PC-9 (cell line): ENCODE measurements around the gene PTPRD. TPM values are rescaled to one million over a fixed set of nuclear protein-coding genes. Genes with fewer than 3 reads are reported as not detected.

Experiments used
- BruUV-seq: library from RNA; stranded (reverse); fragments of 400-500 nt; replicated peaks from 2 replicates; lab custom pipeline; 2021; lab: Mats Ljungman, UMichigan
- CTCF ChIA-PET: fragments of 300-600 bp; sonication (Branson Sonifier 250); formaldehyde crosslinking; loops from one replicate; lab custom pipeline; 2022; ENCODE audit warnings: antibody characterized with exemption; lab: Charles Lee
- POLR2A ChIA-PET: fragments of 300-600 bp; sonication (Branson Sonifier 250); formaldehyde crosslinking; loops from one replicate; lab custom pipeline; 2022; ENCODE audit warnings: antibody characterized with exemption; ENCODE audit not compliant: unreplicated experiment; lab: Charles Lee
- DNase-seq, 2 experiments: peaks; one replicate each; pipeline versions ENCODE4 v3.0.0 to v3.0.0-alpha.2; 2015 to 2022; ENCODE audit warnings: mixed read lengths in 1 of 2
- H2AFZ ChIP-seq: fragments of 200-600 bp; sonication (generic); 2 replicates; pipeline ENCODE4 v1.8.1; 2017; ENCODE audit warnings: antibody characterized with exemption
- H3F3A ChIP-seq: fragments of 200-600 bp; sonication (generic); 2 replicates; pipeline ENCODE4 v1.8.1; 2017; ENCODE audit warnings: antibody characterized with exemption, mild to moderate bottlenecking, low read depth; ENCODE audit not compliant: insufficient read depth
- H3K27ac ChIP-seq: fragments of 200-600 bp; sonication (generic); 2 replicates; pipeline ENCODE4 v1.6.1; 2016; ENCODE audit warnings: mixed run types
- H3K27me3 ChIP-seq: fragments of 200-600 bp; sonication (generic); 2 replicates; pipeline ENCODE4 v1.6.1; 2016; ENCODE audit warnings: low read depth, mixed run types; ENCODE audit not compliant: insufficient read depth
- H3K36me3 ChIP-seq: fragments of 200-600 bp; sonication (generic); 2 replicates; pipeline ENCODE4 v1.6.1; 2016; ENCODE audit warnings: low read depth, mixed run types
- H3K4me1 ChIP-seq: fragments of 200-600 bp; sonication (generic); replicated peaks from 2 replicates; pipeline ENCODE4 v1.6.1; 2016; ENCODE audit warnings: mixed run types; ENCODE audit not compliant: insufficient read depth
- H3K4me2 ChIP-seq: fragments of 200-600 bp; sonication (generic); 2 replicates; pipeline ENCODE4 v1.6.1; 2017; ENCODE audit warnings: mixed run types
- H3K4me3 ChIP-seq: fragments of 200-600 bp; sonication (generic); 2 replicates; pipeline ENCODE4 v1.6.1; 2016; ENCODE audit warnings: mixed run types
- H3K79me2 ChIP-seq: fragments of 200-600 bp; sonication (generic); 2 replicates; pipeline ENCODE4 v1.6.1; 2017; ENCODE audit warnings: low read depth, mixed run types
- H3K9me2 ChIP-seq: fragments of 200-600 bp; sonication (generic); 2 replicates; pipeline ENCODE4 v1.8.1; 2017; ENCODE audit warnings: mild to moderate bottlenecking; ENCODE audit not compliant: insufficient read depth
- H3K9me3 ChIP-seq: fragments of 200-600 bp; sonication (generic); 2 replicates; pipeline ENCODE4 v1.8.1; 2016; ENCODE audit warnings: low read depth; ENCODE audit not compliant: insufficient read depth
- H4K20me1 ChIP-seq: fragments of 200-600 bp; sonication (generic); 2 replicates; pipeline ENCODE4 v1.8.1; 2017; ENCODE audit not compliant: insufficient read depth
- CTCF ChIP-seq: fragments of 200-600 bp; sonication (generic); conservative IDR thresholded peaks from 2 replicates; pipeline ENCODE4 v1.6.1; 2017; ENCODE audit warnings: mixed run types, antibody characterized with exemption, mild to moderate bottlenecking, moderate library complexity
- EZH2 ChIP-seq: fragments of 200-600 bp; sonication (generic); IDR thresholded peaks from 2 replicates; pipeline ENCODE4 v1.8.0; 2017; ENCODE audit warnings: antibody characterized with exemption, low read depth
- intact Hi-C: fragments of 100-400 bp; cut with micrococcal nuclease; formaldehyde crosslinking; loops from one replicate; pipeline ENCODE4 v1.10.0; 2022; ENCODE audit not compliant: unreplicated experiment
- total RNA-seq: library from RNA; stranded (reverse); gene quantifications from 2 replicates; pipeline ENCODE4 v1.2.3, GENCODE V29; 2021

Gene PTPRD
- total RNA-seq, 1 experiment from 2014 or later, result not detected

- TF ChIP-seq EZH2 (no peak), CTCF (no peak)
- Histone ChIP-seq H3F3A (no peaks in the 10 kb centered on the region), H3K27me3 (no peaks in the 10 kb centered on the region), H3K27ac (no peak overlapping the region), H2AFZ (no peak overlapping the region), H3K9me3 (no peaks in the 10 kb centered on the region), H3K36me3 (no peaks in the 10 kb centered on the region), H3K4me1 (no peaks in the 10 kb centered on the region), H3K4me2 (no peak overlapping the region), H4K20me1 (no peaks in the 10 kb centered on the region), H3K79me2 (no peaks in the 10 kb centered on the region), H3K4me3 (no peak overlapping the region), H3K9me2 (no peaks in the 10 kb centered on the region)
- no TSS peak for BruUV-seq
- ChIA-PET POLR2A (no interaction called here), CTCF (no interaction called here)
- intact Hi-C loops, result no loop called here
- DNase-seq, result no peak
Measured at GRCh38 chr9:10604927-10605326, 7.9 kb downstream of the PTPRD start.

DNA sequence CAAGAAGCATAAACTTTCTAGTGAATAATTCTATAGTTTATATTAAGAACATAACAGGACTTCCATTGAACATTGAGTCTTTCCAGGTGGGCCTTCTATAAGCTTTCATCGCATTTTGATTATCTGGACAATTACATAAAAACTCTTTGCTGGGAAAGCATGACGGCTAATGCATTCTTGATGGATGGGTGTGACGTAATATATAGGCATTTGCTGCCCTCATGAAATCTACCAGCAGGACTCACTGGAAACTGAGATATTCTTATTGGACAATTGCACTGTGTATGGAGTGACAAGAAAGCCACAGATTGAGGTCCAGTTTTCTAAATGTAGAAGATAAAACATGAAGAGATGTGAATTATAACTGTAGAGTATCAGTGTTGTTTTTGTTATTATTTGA lies 15.0 kb downstream of the PTPRD start:
- intact Hi-C loops, result no loop called here
- no peak overlapping the region for H3K4me3 ChIP-seq
- H3F3A ChIP-seq, result no peaks in the 10 kb centered on the region
- no peak for TF ChIP-seq EZH2
- no peak for TF ChIP-seq CTCF
- H3K27ac ChIP-seq, result no peak overlapping the region
- no peaks in the 10 kb centered on the region for H3K4me1 ChIP-seq
- no peak for DNase-seq
- ChIA-PET POLR2A (no interaction called here), CTCF (no interaction called here)
- BruUV-seq, result no TSS peak
- H3K27me3 ChIP-seq, result no peaks in the 10 kb centered on the region
- no peaks in the 10 kb centered on the region for H3K79me2 ChIP-seq
- H3K9me3 ChIP-seq, result no peaks in the 10 kb centered on the region
- H3K36me3 ChIP-seq, result no peaks in the 10 kb centered on the region
- no peak overlapping the region for H3K4me2 ChIP-seq
- H3K9me2 ChIP-seq, result no peaks in the 10 kb centered on the region
- H4K20me1 ChIP-seq, result no peaks in the 10 kb centered on the region
- no peak overlapping the region for H2AFZ ChIP-seq

- no peak overlapping the region for H3K4me3 ChIP-seq
- no peaks in the 10 kb centered on the region for H3F3A ChIP-seq
- POLR2A ChIA-PET, result no interaction called here
- CTCF ChIA-PET, result no interaction called here
- no peak overlapping the region for H3K27ac ChIP-seq
- no TSS peak for BruUV-seq
- TF ChIP-seq EZH2 (no peak), CTCF (no peak)
- no peak for DNase-seq
- no peaks in the 10 kb centered on the region for H3K36me3 ChIP-seq
- intact Hi-C loops, result no loop called here
- H3K9me3 ChIP-seq, result no peaks in the 10 kb centered on the region
- H3K27me3 ChIP-seq, result no peaks in the 10 kb centered on the region
- H2AFZ ChIP-seq, result no peak overlapping the region
- no peaks in the 10 kb centered on the region for H3K9me2 ChIP-seq
- H3K4me2 ChIP-seq, result no peak overlapping the region
- H3K4me1 ChIP-seq, result no peaks in the 10 kb centered on the region
- no peaks in the 10 kb centered on the region for H3K79me2 ChIP-seq
- no peaks in the 10 kb centered on the region for H4K20me1 ChIP-seq
Measured at GRCh38 chr9:10594482-10594881, 18.3 kb downstream of the PTPRD start.
